ENCODE results near the gene NAA60. TPM values are rescaled to one million over a fixed set of nuclear protein-coding genes. Genes with fewer than 3 reads are reported as not detected.
"Not testable (repeated sequence)": the region's sequence is repeated elsewhere in the genome, so short reads cannot be mapped to it uniquely, and the experiment has no call there.

The NAA60 gene
- total and polyA plus RNA-seq, 9 donors: 8.2 to 37.8 (median 32.3) TPM

- Histone ChIP-seq H3K9me3 (replicated peaks; ENCODE audit: control insufficient read depth, low read depth, low read length) (no peaks in the 10 kb centered on the region), H3K4me1 (ENCODE audit: control insufficient read depth, insufficient read depth, low read length) (no peaks in the 10 kb centered on the region), H3K27ac (ENCODE audit: low read length) (peak overlapping the region; percentile 89), H3K27me3 (ENCODE audit: control insufficient read depth, insufficient read depth, low read length) (no peaks in the 10 kb centered on the region), H3K36me3 (ENCODE audit: control insufficient read depth, insufficient read depth, low read length) (peaks cover 65% of the 10 kb centered on the region), H3K4me3 (ENCODE audit: low read length) (no peak overlapping the region)
- DNase-seq: peak; percentile 97
- WGBS (ENCODE audit: insufficient coverage): 6% methylated on average over 3 of the region's 4 CpGs
Observed at GRCh38 chr16:3520413-3520812, 76.9 kb downstream of the NAA60 start.

DNA sequence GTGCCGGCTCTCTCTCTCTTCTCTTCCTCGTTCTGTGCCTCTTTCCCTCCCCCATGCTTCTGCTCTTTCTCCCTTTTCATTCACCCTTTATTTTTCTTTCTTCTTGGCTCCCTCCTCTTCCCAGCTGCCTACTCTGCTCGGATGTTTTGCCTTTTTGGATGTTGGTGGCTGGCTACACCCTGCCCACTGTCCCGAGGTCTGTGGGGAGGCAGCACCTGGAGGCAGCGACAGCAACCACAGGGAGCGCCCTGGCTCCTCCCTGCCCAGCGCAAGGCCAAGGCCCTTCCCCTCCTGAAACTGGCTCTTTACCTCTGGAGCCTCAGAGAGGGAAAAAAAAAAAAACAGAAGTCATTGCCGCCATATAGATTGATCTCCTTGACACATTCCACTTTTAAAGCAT is 77.4 kb downstream of the NAA60 start:
- H3K4me1 ChIP-seq (ENCODE audit: control insufficient read depth, insufficient read depth, low read length): no peaks in the 10 kb centered on the region
- H3K36me3 ChIP-seq (ENCODE audit: control insufficient read depth, insufficient read depth, low read length): peaks cover 67% of the 10 kb centered on the region
- no peaks in the 10 kb centered on the region for H3K27me3 ChIP-seq (ENCODE audit: control insufficient read depth, insufficient read depth, low read length)
- H3K9me3 ChIP-seq (replicated peaks; ENCODE audit: control insufficient read depth, low read depth, low read length): no peaks in the 10 kb centered on the region
- peak overlapping the region; percentile 89 for H3K27ac ChIP-seq (ENCODE audit: low read length)
- no peak overlapping the region for H3K4me3 ChIP-seq (ENCODE audit: low read length)
- WGBS (ENCODE audit: insufficient coverage): 23% methylated on average over 6 of the region's 8 CpGs
- DNase-seq: peak; percentile 74

DNA sequence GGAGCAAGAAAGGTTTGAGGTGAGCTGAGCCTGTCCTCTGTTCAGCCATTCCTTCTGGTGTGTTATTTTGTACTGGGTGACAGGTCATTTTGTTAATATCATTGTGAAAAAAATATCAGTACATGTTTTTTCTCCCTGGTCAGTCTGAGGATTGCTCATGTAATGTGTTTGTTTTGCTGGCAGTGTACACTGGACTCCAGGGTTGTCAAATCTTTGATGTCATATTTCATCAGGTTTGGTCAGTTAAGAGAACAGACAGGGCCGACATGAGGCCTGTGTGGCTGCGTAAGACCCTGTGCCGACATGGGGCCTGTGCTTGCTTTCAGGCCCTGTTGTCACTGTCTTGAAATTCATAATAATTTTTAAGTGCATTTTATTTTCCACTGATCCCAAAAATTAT is 79.8 kb downstream of the NAA60 start:
- DNase-seq: no peak
- Histone ChIP-seq H3K4me3 (ENCODE audit: low read length) (no peak overlapping the region), H3K4me1 (ENCODE audit: control insufficient read depth, insufficient read depth, low read length) (no peaks in the 10 kb centered on the region), H3K9me3 (replicated peaks; ENCODE audit: control insufficient read depth, low read depth, low read length) (no peaks in the 10 kb centered on the region), H3K36me3 (ENCODE audit: control insufficient read depth, insufficient read depth, low read length) (peaks cover 65% of the 10 kb centered on the region), H3K27me3 (ENCODE audit: control insufficient read depth, insufficient read depth, low read length) (no peaks in the 10 kb centered on the region), H3K27ac (ENCODE audit: low read length) (no peak overlapping the region)
- WGBS (ENCODE audit: insufficient coverage): no CpG with 5 or more reads among the region's 3 CpGs

DNA sequence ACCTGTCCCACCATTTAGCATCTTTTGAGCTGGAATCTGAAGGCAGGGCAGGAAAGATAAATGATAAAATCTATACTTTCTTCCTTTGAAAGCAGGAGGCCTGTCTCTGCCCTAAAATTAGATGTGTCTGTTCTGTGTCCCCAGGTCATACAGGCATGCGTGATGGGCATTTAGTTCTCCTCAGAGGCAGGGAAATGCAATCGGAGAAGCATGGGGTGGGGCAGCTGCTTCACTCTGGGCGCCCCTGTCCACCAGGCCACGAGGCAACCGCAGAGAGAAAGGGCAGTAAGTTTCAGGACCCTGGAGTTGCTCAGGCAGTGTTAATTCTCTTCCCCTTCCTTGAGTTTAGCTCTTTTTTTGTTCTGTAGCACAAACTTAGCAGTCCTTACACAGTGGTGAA is 82.5 kb downstream of the NAA60 start:
- H3K27me3 ChIP-seq (ENCODE audit: control insufficient read depth, insufficient read depth, low read length): no peaks in the 10 kb centered on the region
- 73% methylated on average over 4 of the region's 5 CpGs for WGBS (ENCODE audit: insufficient coverage)
- H3K27ac ChIP-seq (ENCODE audit: low read length): no peak overlapping the region
- no peaks in the 10 kb centered on the region for H3K9me3 ChIP-seq (replicated peaks; ENCODE audit: control insufficient read depth, low read depth, low read length)
- no peaks in the 10 kb centered on the region for H3K4me1 ChIP-seq (ENCODE audit: control insufficient read depth, insufficient read depth, low read length)
- no peak for DNase-seq
- H3K4me3 ChIP-seq (ENCODE audit: low read length): no peak overlapping the region
- H3K36me3 ChIP-seq (ENCODE audit: control insufficient read depth, insufficient read depth, low read length): peaks cover 64% of the 10 kb centered on the region

- H3K36me3 ChIP-seq (ENCODE audit: control insufficient read depth, insufficient read depth, low read length): peaks cover 66% of the 10 kb centered on the region
- DNase-seq: peak; percentile 71
- not testable (repeated sequence) for H3K9me3 ChIP-seq (replicated peaks; ENCODE audit: control insufficient read depth, low read depth, low read length); H3K4me1 ChIP-seq (ENCODE audit: control insufficient read depth, insufficient read depth, low read length); H3K27ac ChIP-seq (ENCODE audit: low read length); H3K4me3 ChIP-seq (ENCODE audit: low read length); H3K27me3 ChIP-seq (ENCODE audit: control insufficient read depth, insufficient read depth, low read length)
- WGBS (ENCODE audit: insufficient coverage): 100% methylated on average over 5 of the region's 12 CpGs
Observed at GRCh38 chr16:3527216-3527829, 83.8 kb downstream of the NAA60 start.

GRCh38 chr16:3528406-3528805 is 84.9 kb downstream of the NAA60 start:
- H3K36me3 ChIP-seq (ENCODE audit: control insufficient read depth, insufficient read depth, low read length): peaks cover 71% of the 10 kb centered on the region
- H3K9me3 ChIP-seq (replicated peaks; ENCODE audit: control insufficient read depth, low read depth, low read length): no peaks in the 10 kb centered on the region
- no peak overlapping the region for H3K4me3 ChIP-seq (ENCODE audit: low read length)
- H3K27ac ChIP-seq (ENCODE audit: low read length): no peak overlapping the region
- H3K4me1 ChIP-seq (ENCODE audit: control insufficient read depth, insufficient read depth, low read length): no peaks in the 10 kb centered on the region
- H3K27me3 ChIP-seq (ENCODE audit: control insufficient read depth, insufficient read depth, low read length): no peaks in the 10 kb centered on the region
- 83% methylated on average over 1 of the region's 2 CpGs for WGBS (ENCODE audit: insufficient coverage)
- no peak for DNase-seq

DNA sequence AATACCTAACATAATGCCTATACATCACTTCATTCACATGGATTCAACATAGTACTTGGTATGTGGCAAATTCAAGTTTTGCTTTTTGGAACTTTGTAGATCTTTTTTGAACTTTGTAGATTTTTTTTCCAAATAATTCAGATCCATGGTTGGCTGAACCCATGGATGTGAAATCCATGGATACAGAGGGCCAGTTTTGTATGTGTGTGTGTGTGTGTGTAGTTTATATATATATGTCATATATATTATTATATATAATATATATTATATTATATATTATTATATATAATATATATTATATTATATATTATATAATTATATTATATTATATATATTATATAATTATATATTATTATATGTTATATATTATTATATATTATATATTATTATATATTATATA is 85.7 kb downstream of the NAA60 start:
- no peaks in the 10 kb centered on the region for H3K27me3 ChIP-seq (ENCODE audit: control insufficient read depth, insufficient read depth, low read length)
- H3K4me1 ChIP-seq (ENCODE audit: control insufficient read depth, insufficient read depth, low read length): no peaks in the 10 kb centered on the region
- H3K27ac ChIP-seq (ENCODE audit: low read length): no peak overlapping the region
- no peak overlapping the region for H3K4me3 ChIP-seq (ENCODE audit: low read length)
- peaks cover 70% of the 10 kb centered on the region for H3K36me3 ChIP-seq (ENCODE audit: control insufficient read depth, insufficient read depth, low read length)
- no peaks in the 10 kb centered on the region for H3K9me3 ChIP-seq (replicated peaks; ENCODE audit: control insufficient read depth, low read depth, low read length)
- DNase-seq: no peak

GRCh38 chr16:3530371-3530914 is 87.0 kb downstream of the NAA60 start:
- Histone ChIP-seq H3K4me3 (ENCODE audit: low read length) (no peak overlapping the region), H3K27ac (ENCODE audit: low read length) (no peak overlapping the region)

GRCh38 chr16:3532741-3533140 is 89.3 kb downstream of the NAA60 start:
- DNase-seq: no peak
- Histone ChIP-seq H3K27me3 (ENCODE audit: control insufficient read depth, insufficient read depth, low read length) (no peaks in the 10 kb centered on the region), H3K9me3 (replicated peaks; ENCODE audit: control insufficient read depth, low read depth, low read length) (no peaks in the 10 kb centered on the region), H3K4me3 (ENCODE audit: low read length) (no peak overlapping the region), H3K4me1 (ENCODE audit: control insufficient read depth, insufficient read depth, low read length) (peaks cover 9% of the 10 kb centered on the region), H3K36me3 (ENCODE audit: control insufficient read depth, insufficient read depth, low read length) (peaks cover 52% of the 10 kb centered on the region), H3K27ac (ENCODE audit: low read length) (no peak overlapping the region)
- WGBS (ENCODE audit: insufficient coverage): 80% methylated on average over 11 of the region's 12 CpGs

More at GRCh38 chr16:3530371-3530914, 87.0 kb downstream of the NAA60 start:
- 98% methylated on average over 12 of the region's 12 CpGs for WGBS (ENCODE audit: insufficient coverage)
- H3K27me3 ChIP-seq (ENCODE audit: control insufficient read depth, insufficient read depth, low read length): no peaks in the 10 kb centered on the region
- no peaks in the 10 kb centered on the region for H3K4me1 ChIP-seq (ENCODE audit: control insufficient read depth, insufficient read depth, low read length)
- peaks cover 68% of the 10 kb centered on the region for H3K36me3 ChIP-seq (ENCODE audit: control insufficient read depth, insufficient read depth, low read length)
- DNase-seq: no peak
- H3K9me3 ChIP-seq (replicated peaks; ENCODE audit: control insufficient read depth, low read depth, low read length): no peaks in the 10 kb centered on the region

DNA sequence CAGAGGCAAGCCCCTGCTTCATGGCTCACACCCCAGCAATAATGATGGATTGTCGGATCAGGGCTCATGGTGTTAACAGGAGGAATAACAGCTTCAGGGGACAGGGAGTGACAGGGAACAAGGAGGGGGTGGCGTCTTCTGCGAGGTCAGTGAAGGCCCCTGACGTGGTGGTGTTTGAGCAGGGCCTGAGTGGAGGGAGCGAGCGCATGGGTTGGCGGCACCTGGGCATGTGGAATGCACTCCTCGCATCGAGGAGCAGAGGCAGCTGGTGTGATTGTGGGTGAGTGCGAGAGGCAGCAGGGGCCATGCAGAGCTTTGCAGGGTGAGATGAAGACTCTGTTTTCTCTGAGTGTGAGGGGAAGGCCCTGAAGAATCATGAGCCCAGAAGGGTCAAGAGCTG is 90.6 kb downstream of the NAA60 start:
- peaks cover 9% of the 10 kb centered on the region for H3K4me1 ChIP-seq (ENCODE audit: control insufficient read depth, insufficient read depth, low read length)
- no peak for DNase-seq
- no peaks in the 10 kb centered on the region for H3K9me3 ChIP-seq (replicated peaks; ENCODE audit: control insufficient read depth, low read depth, low read length)
- WGBS (ENCODE audit: insufficient coverage): 95% methylated on average over 10 of the region's 10 CpGs
- peaks cover 46% of the 10 kb centered on the region for H3K36me3 ChIP-seq (ENCODE audit: control insufficient read depth, insufficient read depth, low read length)
- no peak overlapping the region for H3K27ac ChIP-seq (ENCODE audit: low read length)
- H3K27me3 ChIP-seq (ENCODE audit: control insufficient read depth, insufficient read depth, low read length): no peaks in the 10 kb centered on the region
- H3K4me3 ChIP-seq (ENCODE audit: low read length): no peak overlapping the region

Measured in muscle of leg (tissue), 11 donors.